OCI-LY7 (cell line): ENCODE measurements around the gene PLSCR2.

Experiments used
- EZH2phosphoT487 ChIP-seq: fragments of 200-600 bp; sonication (generic); IDR thresholded peaks from 2 replicates; pipeline ENCODE4 v1.6.1; 2018; ENCODE audit warnings: low read depth, borderline replicate concordance, mild to moderate bottlenecking, mixed run types, antibody characterized with exemption, low read length, moderate library complexity, mixed read lengths
- TF ChIP-seq, protein P1 (sequence below): fragments of 200-600 bp; sonication (generic); conservative IDR thresholded peaks from 2 replicates; pipeline ENCODE4 v1.5.1; 2014; ENCODE audit warnings: mild to moderate bottlenecking, antibody characterized with exemption, low read length, moderate library complexity, mixed read lengths

DNA sequence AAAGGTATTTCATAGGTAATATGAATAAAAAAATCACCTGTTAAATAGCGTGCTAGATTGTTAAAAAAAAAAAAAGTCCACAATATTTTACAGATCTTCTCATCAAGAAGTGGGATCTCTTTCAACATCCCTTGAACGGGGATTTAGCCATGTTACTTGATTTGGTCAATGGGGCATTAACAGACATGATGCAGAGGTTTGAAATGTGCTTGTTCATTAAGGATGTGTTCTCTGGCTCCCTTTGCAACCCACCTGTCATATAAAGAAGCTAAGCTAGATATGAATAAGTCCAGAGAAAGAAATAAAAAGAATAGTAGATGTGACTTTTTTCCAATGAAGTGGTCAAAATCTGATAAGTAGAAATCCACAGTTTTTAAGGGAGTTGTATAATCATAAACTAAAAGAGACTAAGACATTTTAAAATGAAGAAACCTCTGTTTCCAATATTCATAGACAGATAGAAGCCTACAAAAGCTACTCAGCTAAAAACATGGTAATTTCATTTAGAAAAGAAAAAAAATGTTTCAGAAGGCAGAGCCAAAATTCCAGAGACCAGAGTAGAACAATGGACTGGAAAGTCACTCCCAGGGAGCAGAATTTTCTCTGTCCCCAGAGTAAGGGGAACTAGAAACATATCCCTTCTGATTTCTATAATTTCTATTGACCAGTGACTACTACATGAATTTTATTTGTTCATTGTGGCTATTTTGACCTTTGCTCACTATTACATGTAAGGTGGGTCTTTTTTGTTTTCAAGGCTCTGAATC is 79.2 kb downstream of the PLSCR2 start:
- TF ChIP-seq, protein P1, sequence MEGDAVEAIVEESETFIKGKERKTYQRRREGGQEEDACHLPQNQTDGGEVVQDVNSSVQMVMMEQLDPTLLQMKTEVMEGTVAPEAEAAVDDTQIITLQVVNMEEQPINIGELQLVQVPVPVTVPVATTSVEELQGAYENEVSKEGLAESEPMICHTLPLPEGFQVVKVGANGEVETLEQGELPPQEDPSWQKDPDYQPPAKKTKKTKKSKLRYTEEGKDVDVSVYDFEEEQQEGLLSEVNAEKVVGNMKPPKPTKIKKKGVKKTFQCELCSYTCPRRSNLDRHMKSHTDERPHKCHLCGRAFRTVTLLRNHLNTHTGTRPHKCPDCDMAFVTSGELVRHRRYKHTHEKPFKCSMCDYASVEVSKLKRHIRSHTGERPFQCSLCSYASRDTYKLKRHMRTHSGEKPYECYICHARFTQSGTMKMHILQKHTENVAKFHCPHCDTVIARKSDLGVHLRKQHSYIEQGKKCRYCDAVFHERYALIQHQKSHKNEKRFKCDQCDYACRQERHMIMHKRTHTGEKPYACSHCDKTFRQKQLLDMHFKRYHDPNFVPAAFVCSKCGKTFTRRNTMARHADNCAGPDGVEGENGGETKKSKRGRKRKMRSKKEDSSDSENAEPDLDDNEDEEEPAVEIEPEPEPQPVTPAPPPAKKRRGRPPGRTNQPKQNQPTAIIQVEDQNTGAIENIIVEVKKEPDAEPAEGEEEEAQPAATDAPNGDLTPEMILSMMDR = no peak
- TF ChIP-seq EZH2phosphoT487 = no peak
